ENCODE results near the gene TSPAN18. TPM values are rescaled to one million over a fixed set of nuclear protein-coding genes. Genes with fewer than 3 reads are reported as not detected.

TSPAN18 gene
- total RNA-seq, 4 donors from 2014 or later: 27.7 to 70.1 (median 50.2) TPM

GRCh38 chr11:44803009-44803408, 76.2 kb downstream of the TSPAN18 start:
- intact Hi-C loops (cut with DNase I): no loop called here
- peak overlapping the region; percentile 80 to 85 (median 82) for H3K27ac ChIP-seq (replicated peaks in 1 of 4)
- H3K9me3 ChIP-seq: no peaks in the 10 kb centered on the region
- H3K4me3 ChIP-seq: no peak overlapping the region
- no peak for DNase-seq (ENCODE audit: extremely low spot score)
- TF ChIP-seq POLR2A (IDR thresholded peaks at IDR 0.05; ENCODE audit: low read depth) (no peak), POLR2AphosphoS5 (IDR thresholded peaks at IDR 0.05) (no peak), EP300 (IDR thresholded peaks at IDR 0.05) (no peak), CTCF (IDR thresholded peaks at IDR 0.05) (no peak)
- H3K27me3 ChIP-seq: no peaks in the 10 kb centered on the region
- peaks cover 26 to 97% (median 85%) of the 10 kb centered on the region in 4 donors for H3K4me1 ChIP-seq
- WGBS: 46% methylated on average over 3 of the region's 3 CpGs
- no peaks in the 10 kb centered on the region for H3K36me3 ChIP-seq

- no peaks in the 10 kb centered on the region for H3K36me3 ChIP-seq
- WGBS: 33% methylated on average over 14 of the region's 14 CpGs
- H3K4me3 ChIP-seq: peak overlapping the region in 3 of 4 donors; percentile 1 to 18 (median 5)
- peak in 1 of 2 donors; percentile 19 for TF ChIP-seq POLR2AphosphoS5 (IDR thresholded peaks at IDR 0.05)
- TF ChIP-seq CTCF (IDR thresholded peaks at IDR 0.05): no peak
- intact Hi-C loops (cut with DNase I): no loop called here
- peak overlapping the region; percentile 80 to 85 (median 82) for H3K27ac ChIP-seq (replicated peaks in 1 of 4)
- no peak for DNase-seq (ENCODE audit: extremely low spot score)
- H3K27me3 ChIP-seq: no peaks in the 10 kb centered on the region
- H3K4me1 ChIP-seq: peaks cover 26 to 96% (median 91%) of the 10 kb centered on the region in 4 donors
- no peaks in the 10 kb centered on the region for H3K9me3 ChIP-seq
These were observed 78.0 kb downstream of the TSPAN18 start for GRCh38 chr11:44804449-44805437.

DNA sequence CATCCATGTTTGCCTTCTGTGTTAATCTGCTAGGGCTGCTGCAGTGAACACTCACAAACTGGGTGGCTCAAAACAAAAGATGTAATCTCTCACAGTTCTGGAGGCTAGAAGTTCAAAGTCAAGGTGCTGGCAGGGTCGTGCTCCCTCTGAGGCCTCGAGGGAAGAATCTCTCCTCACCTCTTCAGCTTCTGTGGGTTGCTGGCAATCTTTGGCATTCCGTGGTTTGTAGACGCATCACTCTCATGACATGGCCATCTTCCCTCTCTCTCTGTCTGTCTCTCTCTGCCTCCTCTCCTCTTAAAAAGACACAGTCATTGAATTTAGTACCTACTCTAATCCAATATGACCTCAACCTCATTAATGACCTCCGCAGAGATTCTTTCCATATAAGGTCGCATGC, 78.8 kb downstream of the TSPAN18 start:
- H3K36me3 ChIP-seq: no peaks in the 10 kb centered on the region
- WGBS: 77% methylated on average over 6 of the region's 6 CpGs
- TF ChIP-seq POLR2AphosphoS5 (IDR thresholded peaks at IDR 0.05) (no peak), CTCF (IDR thresholded peaks at IDR 0.05) (no peak), POLR2A (IDR thresholded peaks at IDR 0.05; ENCODE audit: low read depth) (no peak), EP300 (IDR thresholded peaks at IDR 0.05) (no peak)
- intact Hi-C loops (cut with DNase I): no loop called here
- no peaks in the 10 kb centered on the region for H3K9me3 ChIP-seq
- peak overlapping the region; percentile 80 to 85 (median 82) for H3K27ac ChIP-seq (replicated peaks in 1 of 4)
- DNase-seq (ENCODE audit: extremely low spot score): no peak
- H3K4me3 ChIP-seq: no peak overlapping the region
- no peaks in the 10 kb centered on the region for H3K27me3 ChIP-seq
- H3K4me1 ChIP-seq: peaks cover 30 to 96% (median 94%) of the 10 kb centered on the region in 4 donors

- no peak for DNase-seq (ENCODE audit: extremely low spot score)
- H3K4me1 ChIP-seq: peaks cover 56 to 100% (median 98%) of the 10 kb centered on the region in 4 donors
These were observed 81.4 kb downstream of the TSPAN18 start for GRCh38 chr11:44808053-44808753.

More at GRCh38 chr11:44808053-44808753, 81.4 kb downstream of the TSPAN18 start:
- H3K27ac ChIP-seq (replicated peaks in 1 of 4): peak overlapping the region; percentile 80 to 85 (median 82)
- no peaks in the 10 kb centered on the region for H3K36me3 ChIP-seq
- H3K9me3 ChIP-seq: no peaks in the 10 kb centered on the region
- intact Hi-C loops (cut with DNase I): no loop called here
- H3K27me3 ChIP-seq: no peaks in the 10 kb centered on the region
- WGBS: 82% methylated on average over 7 of the region's 7 CpGs
- no peak for TF ChIP-seq CTCF (IDR thresholded peaks at IDR 0.05)
- TF ChIP-seq POLR2AphosphoS5 (IDR thresholded peaks at IDR 0.05): no peak
- TF ChIP-seq EP300 (IDR thresholded peaks at IDR 0.05): no peak
- TF ChIP-seq POLR2A (IDR thresholded peaks at IDR 0.05; ENCODE audit: low read depth): no peak
- no peak overlapping the region for H3K4me3 ChIP-seq
